ENCODE measurements around the gene INPP4A. TPM values are rescaled to one million over a fixed set of nuclear protein-coding genes. Genes with fewer than 3 reads are reported as not detected.

INPP4A gene
- total and polyA plus RNA-seq, 10 of the 15 experiments (the other 5 are each of a cell fraction or from before 2014, with no cell fraction given) = 4.7 to 62.3 (median 36.9) TPM

DNA sequence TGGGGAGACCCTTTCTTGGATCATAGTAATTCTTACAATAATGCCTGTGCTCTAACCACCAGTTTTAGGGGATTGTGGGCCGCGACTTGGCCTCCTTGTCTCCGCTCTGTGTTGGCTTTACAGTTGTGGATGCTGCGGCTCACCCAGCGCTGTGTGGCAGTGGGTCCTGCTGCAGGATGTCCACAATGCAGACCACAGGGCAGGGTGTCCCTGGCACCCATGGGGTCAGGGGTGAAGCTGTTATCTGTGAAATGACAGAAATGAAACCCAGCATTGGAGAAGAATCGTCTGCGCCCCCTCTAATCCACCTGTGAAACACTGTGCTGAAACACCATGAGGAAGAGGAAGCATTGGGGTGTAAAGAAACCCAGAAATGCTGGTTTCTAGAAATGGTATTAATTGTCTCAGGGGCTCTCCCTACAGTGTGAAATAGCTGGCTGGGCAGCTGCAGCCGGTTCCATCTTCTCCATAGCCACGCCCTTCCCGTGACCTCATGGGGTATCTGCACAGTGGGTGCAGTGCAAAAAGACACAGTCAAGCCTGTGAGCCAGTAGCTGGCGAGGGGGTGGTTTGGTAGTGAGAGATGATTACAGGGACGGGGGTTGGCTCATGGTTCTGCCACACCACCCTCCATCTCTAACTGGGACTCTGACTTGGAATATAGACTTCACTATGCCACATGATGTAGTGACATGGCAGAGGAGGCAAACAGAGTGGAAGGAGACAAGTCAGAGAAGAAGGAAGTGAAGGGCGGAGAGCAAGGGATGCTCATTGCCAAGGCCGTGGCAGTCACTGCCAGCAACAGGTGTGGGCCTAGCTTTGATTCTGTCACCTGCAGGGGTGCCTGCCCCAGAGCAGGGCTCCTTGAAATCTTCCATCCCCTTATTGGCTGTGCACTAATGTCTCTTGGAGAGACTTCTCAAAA is 16.2 kb downstream of the INPP4A start (continued):
- peak; percentile 89 for TF ChIP-seq SMARCA5 (IDR thresholded peaks at IDR 0.05)
- TF ChIP-seq, protein P1, sequence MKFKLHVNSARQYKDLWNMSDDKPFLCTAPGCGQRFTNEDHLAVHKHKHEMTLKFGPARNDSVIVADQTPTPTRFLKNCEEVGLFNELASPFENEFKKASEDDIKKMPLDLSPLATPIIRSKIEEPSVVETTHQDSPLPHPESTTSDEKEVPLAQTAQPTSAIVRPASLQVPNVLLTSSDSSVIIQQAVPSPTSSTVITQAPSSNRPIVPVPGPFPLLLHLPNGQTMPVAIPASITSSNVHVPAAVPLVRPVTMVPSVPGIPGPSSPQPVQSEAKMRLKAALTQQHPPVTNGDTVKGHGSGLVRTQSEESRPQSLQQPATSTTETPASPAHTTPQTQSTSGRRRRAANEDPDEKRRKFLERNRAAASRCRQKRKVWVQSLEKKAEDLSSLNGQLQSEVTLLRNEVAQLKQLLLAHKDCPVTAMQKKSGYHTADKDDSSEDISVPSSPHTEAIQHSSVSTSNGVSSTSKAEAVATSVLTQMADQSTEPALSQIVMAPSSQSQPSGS (IDR thresholded peaks at IDR 0.05; ENCODE audit: low read length) = no peak
- TF ChIP-seq IKZF2 (IDR thresholded peaks at IDR 0.05) = peak; percentile 80 to 87; a peak in 3 of 4 replicates
- TF ChIP-seq BHLHE40 (IDR thresholded peaks at IDR 0.05; ENCODE audit: borderline replicate concordance in 1 of 2, low read depth in 2 of 2, low read length in 1 of 2) = peak; percentile 72 to 75
- peak; percentile 44; the same call in 1 of the 2 replicates for TF ChIP-seq ZNF217 (IDR thresholded peaks at IDR 0.05)
- peak; percentile 79; the same call in 1 of the 2 replicates for TF ChIP-seq TCF3 (IDR thresholded peaks at IDR 0.05; ENCODE audit: borderline replicate concordance, insufficient read depth, low read depth, low read length)
- TF ChIP-seq ETV6 (conservative IDR thresholded peaks at IDR 0.05 in 1 of 2, IDR thresholded peaks at IDR 0.05 in 1 of 2; ENCODE audit: borderline replicate concordance in 1 of 2, low read depth in 1 of 2) = peak in 1 of 2 experiments; percentile 94; a peak in 2 of 4 replicates
- TF ChIP-seq ZNF687 (IDR thresholded peaks at IDR 0.05) = peak; percentile 77
- TF ChIP-seq MEF2A (IDR thresholded peaks at IDR 0.05; ENCODE audit: insufficient read depth, low read depth, low read length) = peak; percentile 62
- TF ChIP-seq EP300 (IDR thresholded peaks at IDR 0.05; ENCODE audit: borderline replicate concordance in 1 of 2, control insufficient read depth in 1 of 2, low read depth in 2 of 2, low read length in 2 of 2) = peak; percentile 32 to 62; a peak in 2 of 4 replicates
- TF ChIP-seq JUND (IDR thresholded peaks at IDR 0.05; ENCODE audit: low read depth, low read length) = 0 out of 2 replicates have a peak, but pooled peaks have one; percentile 7
- peak; percentile 63; the same call in 1 of the 2 replicates for TF ChIP-seq SMAD5 (IDR thresholded peaks at IDR 0.05; ENCODE audit: low read depth)
- peak; percentile 45; the same call in 1 of the 2 replicates for TF ChIP-seq CHD2 (IDR thresholded peaks at IDR 0.05; ENCODE audit: borderline replicate concordance, low read depth, low read length)
- peak; percentile 78 for TF ChIP-seq SKIL (IDR thresholded peaks at IDR 0.05; ENCODE audit: low read depth, poor library complexity, severe bottlenecking)
- TF ChIP-seq ASH2L (IDR thresholded peaks at IDR 0.05; ENCODE audit: borderline replicate concordance, low read depth) = no peak
- no peak for TF ChIP-seq ZNF274 (IDR thresholded peaks at IDR 0.05; ENCODE audit: insufficient read depth, insufficient read length)
- no peak for TF ChIP-seq HDAC2 (IDR thresholded peaks at IDR 0.05)
- TF ChIP-seq RELB (IDR thresholded peaks at IDR 0.05; ENCODE audit: low read depth) = peak; percentile 68

All from GM12878 (cell line).